AG04449 (cell line): Measurements from ENCODE around the gene USP25.

Experiments
- CTCF ChIA-PET: fragments of 350-600 bp; formaldehyde crosslinking; extraction: SDS; loops from one replicate; lab custom pipeline; 2021; ENCODE audit warnings: antibody characterized with exemption; lab: Yijun Ruan, JAX
- POLR2A ChIA-PET: fragments of 400-600, 350-600 bp; formaldehyde crosslinking; extraction: SDS; loops from one replicate; lab custom pipeline; 2020; ENCODE audit warnings: antibody characterized with exemption, inconsistent platforms; lab: Yijun Ruan, JAX
- DNase-seq: peaks from one replicate; pipeline ENCODE4 v3.0.0-alpha.2; 2010; ENCODE audit warnings: low read depth, low spot score
- H3K4me3 ChIP-seq: 2 replicates; pipeline ENCODE4 v1.5.1; 2011; ENCODE audit warnings: low read depth, mild to moderate bottlenecking, control low read depth, low read length
- TF ChIP-seq, protein P1 (sequence below): IDR thresholded peaks from one replicate; pipeline ENCODE4 v1.5.1; 2011; ENCODE audit warnings: mild to moderate bottlenecking, moderate library complexity, low read length, control low read depth, inconsistent platforms; ENCODE audit not compliant: insufficient read depth; ENCODE audit errors: missing control alignments

Gene USP25

GRCh38 chr21:15743593-15743992 lies 13.8 kb downstream of the USP25 start:
- H3K4me3 ChIP-seq, result no peak overlapping the region
- CTCF ChIA-PET, result interaction anchor here (0.9 kb wide), 1 partner anchor 15 kb away, joined by 4 read pairs; no protein-coding TSS in a partner anchor
- POLR2A ChIA-PET, result no interaction called here

DNA sequence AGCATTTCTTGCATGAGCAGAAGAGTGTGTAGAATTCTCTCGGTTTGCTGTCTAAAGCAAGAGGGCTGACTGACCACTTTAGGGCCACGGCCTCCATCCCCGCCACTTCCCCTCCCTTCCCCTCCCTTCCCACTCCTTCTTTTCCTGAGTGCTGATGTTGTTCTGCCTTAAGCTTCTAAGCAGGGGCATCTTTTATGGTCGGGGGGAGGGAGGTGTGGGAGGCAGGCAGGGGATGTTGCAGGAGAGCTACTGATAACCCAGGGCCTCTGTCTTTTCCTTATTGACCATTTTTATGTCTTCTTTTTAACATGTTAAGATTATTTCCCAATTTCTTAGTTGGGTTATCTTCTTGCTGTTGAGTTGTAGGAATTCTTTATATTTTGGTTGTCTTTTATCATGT lies 15.1 kb downstream of the USP25 start:
- CTCF ChIA-PET, result no interaction called here
- no peak for DNase-seq

More at GRCh38 chr21:15743593-15743992, 13.8 kb downstream of the USP25 start:
- no peak for DNase-seq
- TF ChIP-seq, protein P1, sequence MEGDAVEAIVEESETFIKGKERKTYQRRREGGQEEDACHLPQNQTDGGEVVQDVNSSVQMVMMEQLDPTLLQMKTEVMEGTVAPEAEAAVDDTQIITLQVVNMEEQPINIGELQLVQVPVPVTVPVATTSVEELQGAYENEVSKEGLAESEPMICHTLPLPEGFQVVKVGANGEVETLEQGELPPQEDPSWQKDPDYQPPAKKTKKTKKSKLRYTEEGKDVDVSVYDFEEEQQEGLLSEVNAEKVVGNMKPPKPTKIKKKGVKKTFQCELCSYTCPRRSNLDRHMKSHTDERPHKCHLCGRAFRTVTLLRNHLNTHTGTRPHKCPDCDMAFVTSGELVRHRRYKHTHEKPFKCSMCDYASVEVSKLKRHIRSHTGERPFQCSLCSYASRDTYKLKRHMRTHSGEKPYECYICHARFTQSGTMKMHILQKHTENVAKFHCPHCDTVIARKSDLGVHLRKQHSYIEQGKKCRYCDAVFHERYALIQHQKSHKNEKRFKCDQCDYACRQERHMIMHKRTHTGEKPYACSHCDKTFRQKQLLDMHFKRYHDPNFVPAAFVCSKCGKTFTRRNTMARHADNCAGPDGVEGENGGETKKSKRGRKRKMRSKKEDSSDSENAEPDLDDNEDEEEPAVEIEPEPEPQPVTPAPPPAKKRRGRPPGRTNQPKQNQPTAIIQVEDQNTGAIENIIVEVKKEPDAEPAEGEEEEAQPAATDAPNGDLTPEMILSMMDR, result no peak

DNA sequence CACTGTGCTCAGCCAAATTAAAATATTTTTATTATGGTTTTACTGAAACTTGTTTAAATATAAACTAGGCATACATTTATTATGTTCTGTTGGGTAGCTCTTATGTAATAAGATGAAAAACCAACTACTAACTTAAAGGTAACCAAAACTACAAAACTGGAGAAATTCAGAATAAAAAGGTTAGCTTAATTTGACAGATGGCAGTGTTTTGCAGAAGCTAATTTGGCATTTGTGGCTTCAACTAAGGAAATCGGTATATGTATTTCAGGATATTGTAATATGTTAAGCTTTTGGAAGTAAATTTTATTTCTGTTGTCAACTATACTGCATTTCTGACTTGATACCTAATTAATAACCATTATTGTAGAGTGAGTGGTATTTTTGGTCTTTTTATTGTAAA lies 18.8 kb downstream of the USP25 start:
- TF ChIP-seq, protein P1, result no peak
- no peak for DNase-seq
- ChIA-PET POLR2A (no interaction called here), CTCF (interaction anchor here (1.2 kb wide), 1 partner anchor 77 kb away, joined by 3 read pairs; no protein-coding TSS in a partner anchor)
- no peak overlapping the region for H3K4me3 ChIP-seq

More for the DNA sequence above, 15.1 kb downstream of the USP25 start:
- TF ChIP-seq, protein P1, result no peak
- POLR2A ChIA-PET, result no interaction called here
- H3K4me3 ChIP-seq, result no peak overlapping the region

GRCh38 chr21:15749082-15749860 lies 19.5 kb downstream of the USP25 start:
- H3K4me3 ChIP-seq, result no peak overlapping the region
- ChIA-PET POLR2A (no interaction called here), CTCF (interaction anchor here (1.2 kb wide), 1 partner anchor 77 kb away, joined by 3 read pairs; no protein-coding TSS in a partner anchor)
- DNase-seq, result no peak
- TF ChIP-seq, protein P1, result no peak

DNA sequence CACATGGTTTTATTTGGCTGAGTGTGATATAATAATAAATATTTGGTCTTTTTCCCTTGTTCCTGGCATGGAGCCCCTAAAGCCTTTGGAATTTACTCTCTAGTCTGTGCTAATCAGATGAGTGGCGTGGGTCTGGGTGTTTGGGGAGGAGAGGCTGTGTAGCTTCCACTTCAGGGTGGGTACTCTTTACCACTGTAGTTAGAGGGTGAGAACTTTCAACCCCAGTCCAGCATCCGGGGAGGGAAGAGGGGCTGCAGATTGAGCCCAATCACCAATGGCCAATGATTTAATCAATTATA lies 20.0 kb downstream of the USP25 start:
- DNase-seq, result no peak
- TF ChIP-seq, protein P1, result no peak
- CTCF ChIA-PET, result no interaction called here
- POLR2A ChIA-PET, result no interaction called here
- no peak overlapping the region for H3K4me3 ChIP-seq

DNA sequence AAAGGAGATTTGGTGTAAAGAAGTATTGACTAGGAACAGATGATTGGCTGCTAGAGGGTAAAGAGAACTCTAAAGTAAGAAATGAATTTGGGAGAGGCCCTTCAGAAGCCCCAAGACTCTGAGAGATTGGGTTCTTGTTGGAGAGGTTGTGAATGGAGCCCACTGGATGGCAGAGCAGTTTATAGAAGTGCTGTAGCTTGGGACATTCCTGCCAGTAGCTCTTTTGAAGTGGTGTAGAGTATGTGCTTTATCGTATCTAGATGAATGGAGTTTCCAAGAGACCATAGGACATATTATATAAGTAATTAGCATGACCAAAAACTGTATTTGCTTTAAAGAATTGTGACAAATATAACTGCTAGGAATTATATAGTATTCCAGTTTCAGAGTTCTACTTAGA lies 21.3 kb downstream of the USP25 start:
- POLR2A ChIA-PET, result no interaction called here
- H3K4me3 ChIP-seq, result no peak overlapping the region
- DNase-seq, result no peak
- CTCF ChIA-PET, result no interaction called here
- TF ChIP-seq, protein P1, result no peak
